Stimulated activated naive CD4-positive, alpha-beta T cell (primary cell): ENCODE measurements around the gene GZMM.
A peak's percentile ranks its signal among the peaks of the same experiment; 100 is the strongest.

Experiments
- DNase-seq, 6 experiments: peaks; one replicate each; lab custom pipeline; 2025; lab: John Stamatoyannopoulos, UW

GZMM gene

DNA sequence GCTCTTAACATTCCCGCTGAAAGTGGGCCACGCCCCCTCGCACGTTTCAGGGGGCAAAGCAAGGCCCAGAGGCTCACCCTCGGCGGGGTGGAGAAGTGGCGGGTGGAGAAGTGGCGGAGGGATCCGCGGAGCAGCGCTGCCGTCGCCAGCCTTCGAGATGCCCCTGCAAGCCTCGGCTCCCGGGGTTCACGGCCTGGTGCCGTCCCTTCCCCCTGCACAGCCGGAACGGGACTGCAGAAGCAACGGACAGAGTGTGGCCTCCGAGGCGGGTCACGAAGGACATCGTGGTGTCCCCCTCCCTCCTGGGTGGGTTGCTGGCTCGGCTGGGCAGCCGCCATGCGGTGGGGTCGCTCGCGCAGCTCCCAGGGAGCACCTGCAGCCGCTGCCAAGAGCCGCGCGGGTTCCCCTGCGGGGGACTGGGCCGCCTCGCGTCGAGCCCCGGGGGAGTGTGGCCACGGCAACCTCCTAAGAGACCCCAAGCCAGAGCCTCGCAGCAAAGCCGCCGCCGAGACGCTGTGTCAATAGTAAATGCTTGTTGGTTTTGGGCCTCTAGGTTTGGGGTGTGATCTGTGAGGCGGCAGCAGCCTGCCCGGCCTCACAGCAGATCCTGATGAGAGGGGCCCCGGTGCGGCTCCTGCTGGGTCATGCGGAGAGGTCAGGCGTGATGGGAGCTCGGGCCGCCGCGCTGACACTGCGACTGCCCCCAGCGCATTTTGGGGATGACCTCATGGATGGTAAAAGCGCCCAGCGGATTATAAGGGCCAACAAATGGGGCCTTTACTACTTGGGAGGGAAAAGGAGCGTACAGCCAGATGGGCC, 31.1 kb upstream of the GZMM start:
- DNase-seq = no peak

DNA sequence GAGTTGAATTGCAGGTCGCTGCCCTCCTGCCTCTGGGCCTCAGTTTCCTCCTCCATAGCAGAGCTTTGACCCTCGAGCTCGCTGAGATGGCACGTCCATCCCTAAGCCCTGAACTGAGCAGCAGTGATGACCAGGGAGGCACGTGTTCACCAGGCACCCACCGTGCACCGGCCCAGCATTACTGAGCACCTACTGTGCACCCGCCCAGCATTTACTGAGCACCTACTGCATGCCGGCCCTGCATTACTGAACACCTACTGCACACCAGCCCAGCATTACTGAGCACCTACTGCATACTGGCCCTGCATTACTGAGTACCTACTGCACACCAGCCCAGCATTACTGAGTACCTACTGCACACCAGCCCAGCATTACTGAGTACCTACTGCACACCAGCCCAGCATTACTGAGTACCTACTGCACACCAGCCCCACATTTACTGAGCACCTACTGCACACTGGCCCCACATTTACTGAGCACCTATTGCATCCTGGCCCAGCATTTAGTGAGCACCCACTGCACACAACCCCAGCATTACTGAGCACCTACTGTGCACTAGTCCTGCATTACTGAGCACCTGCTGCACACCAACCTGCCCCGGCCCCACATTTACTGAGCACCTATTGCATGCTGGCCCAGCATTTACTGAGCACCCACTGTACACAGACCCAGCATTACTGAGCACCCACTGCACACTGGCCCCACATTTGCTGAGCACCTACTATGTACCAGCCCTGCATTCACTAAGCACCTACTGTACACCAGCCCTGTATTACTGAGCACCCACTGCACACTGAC, 30.3 kb upstream of the GZMM start:
- DNase-seq = no peak

DNA sequence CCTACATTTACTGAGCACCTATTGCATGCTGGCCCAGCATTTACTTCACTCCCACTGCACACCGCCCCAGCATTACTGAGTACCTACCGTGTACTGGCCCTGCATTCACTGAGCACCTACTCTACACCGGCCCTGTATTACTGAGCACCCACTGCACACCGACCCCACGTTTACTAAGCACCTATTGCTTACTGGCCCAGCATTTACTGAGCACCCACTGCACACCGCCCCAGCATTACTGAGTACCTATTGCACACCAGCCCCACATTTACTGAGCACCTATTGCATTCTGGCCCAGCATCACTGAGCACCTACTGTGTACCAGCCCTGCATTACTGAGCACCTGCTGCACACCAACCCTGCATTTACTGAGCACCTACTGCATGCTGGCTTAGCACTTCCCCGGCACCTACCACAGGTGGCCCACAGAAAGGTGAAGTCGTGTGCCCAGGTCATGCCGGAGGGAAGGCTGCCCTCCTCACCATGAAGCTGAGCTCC, 29.6 kb upstream of the GZMM start:
- no peak for DNase-seq

- no peak for DNase-seq
Observed at GRCh38 chr19:517721-518597, 25.9 kb upstream of the GZMM start.

DNA sequence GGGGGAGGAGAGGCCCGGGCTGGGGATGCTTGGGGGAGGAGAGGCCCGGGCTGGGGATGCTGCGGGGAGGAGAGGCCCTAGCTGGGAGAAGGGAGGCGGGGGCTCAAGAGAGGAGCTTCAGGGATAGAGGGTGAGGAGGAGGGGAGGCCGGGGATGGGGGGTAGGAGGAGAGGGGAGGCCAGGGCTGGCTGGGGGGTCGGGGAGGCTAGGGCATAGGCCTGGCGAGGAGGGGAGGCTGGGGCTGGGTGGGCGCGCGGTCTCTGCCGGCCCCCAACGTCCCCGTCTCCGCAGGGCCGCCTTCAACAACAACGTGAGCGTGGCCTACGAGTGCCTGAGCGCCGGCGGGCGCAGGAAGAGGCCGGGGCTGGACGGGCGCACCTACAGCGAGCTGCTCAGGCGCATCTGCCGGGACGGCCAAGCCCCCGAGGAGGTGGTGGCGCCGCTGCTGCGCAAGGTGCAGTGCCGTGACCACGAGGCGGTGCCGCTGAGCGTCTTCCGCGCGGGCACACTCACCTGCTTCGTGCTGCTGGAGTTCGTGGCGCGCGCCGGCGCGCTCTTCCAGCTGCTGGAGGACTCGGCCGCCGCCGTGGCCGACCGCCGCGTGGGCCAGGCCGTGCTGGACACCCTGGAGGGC, 25.1 kb upstream of the GZMM start:
- peak; percentile 21 to 65 (median 52) for DNase-seq

GRCh38 chr19:519449-519865, 24.4 kb upstream of the GZMM start:
- DNase-seq = no peak

DNA sequence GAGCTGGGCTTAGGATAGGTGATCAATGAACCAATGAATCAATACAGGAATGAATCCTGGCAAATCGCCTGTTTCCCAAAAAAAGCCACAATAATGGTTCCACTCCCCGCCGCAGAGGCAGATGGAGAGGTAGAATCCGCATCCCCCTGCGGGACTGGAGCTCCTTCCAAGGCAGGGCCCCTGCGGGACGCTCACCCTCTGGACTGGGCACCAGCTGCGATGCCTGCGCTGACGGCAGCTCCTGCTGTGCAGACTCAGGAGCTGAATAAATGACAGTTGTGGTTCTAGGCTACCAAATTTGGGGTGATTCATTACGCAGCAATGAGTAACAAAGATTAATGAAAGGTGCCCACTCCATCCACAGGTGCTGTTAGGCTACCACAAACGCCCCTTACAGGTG, 21.1 kb upstream of the GZMM start:
- DNase-seq = no peak

GRCh38 chr19:524062-524674, 19.7 kb upstream of the GZMM start:
- peak in 1 of 6 experiments; percentile 28 for DNase-seq

DNA sequence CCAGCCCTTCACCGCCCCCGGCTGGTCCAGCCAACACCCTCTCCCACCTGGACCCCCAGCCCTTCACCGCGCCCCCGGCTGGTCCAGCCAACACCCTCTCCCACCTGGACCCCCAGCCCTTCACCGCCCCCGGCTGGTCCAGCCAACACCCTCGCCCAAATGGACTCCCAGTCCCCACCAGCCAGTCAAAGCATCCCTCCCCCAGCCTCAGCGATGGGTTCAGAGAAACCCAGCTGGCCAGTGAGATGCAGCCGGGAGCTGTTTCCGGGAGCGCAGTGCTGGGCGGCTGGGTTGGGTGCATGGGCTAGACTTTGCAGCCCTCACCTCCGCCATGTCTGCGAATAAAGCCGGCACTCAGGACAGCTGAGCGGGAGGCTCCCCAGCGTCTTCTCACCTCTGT, 18.8 kb upstream of the GZMM start:
- no peak for DNase-seq

GRCh38 chr19:525857-526419, 17.9 kb upstream of the GZMM start:
- DNase-seq = no peak

GRCh38 chr19:530134-531008, 13.5 kb upstream of the GZMM start:
- DNase-seq = no peak

DNA sequence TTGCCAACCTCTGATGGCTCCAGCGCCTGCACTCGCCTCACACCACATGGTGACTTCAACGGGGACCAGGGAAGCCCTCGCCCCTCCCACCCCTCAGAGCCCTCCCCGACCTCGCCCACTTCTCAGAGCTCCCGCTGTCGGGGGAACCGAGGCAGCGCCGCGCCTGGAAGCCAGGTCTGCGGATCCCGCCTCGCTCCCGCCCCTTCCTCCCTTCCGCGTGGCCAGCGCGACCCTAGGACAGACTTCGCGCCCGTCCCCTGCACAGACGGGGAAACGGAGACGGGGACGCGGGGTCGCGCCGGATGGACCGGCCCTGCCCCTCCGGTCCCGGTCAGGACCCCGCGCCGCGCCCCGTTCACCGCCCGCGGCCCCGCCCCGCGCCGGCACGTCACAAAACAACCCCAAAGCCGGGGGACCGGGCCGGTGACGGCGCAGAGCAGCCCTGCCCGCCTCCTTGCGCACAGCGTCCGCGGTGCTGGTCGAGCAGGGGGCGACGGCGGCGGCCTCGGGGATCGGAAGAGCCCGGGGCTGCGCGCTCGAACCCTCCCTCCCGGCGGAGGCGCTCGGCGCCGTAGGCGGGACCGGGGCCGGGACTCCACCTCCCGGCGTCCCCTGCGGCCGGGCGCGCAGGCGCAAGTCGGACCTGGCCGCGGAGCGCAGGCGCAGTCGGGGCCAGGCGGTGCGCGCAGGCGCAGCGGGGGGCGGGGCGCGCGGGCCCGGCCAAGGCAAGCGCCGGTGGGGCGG, 12.7 kb upstream of the GZMM start:
- DNase-seq = peak; percentile 81 to 94 (median 86)

DNA sequence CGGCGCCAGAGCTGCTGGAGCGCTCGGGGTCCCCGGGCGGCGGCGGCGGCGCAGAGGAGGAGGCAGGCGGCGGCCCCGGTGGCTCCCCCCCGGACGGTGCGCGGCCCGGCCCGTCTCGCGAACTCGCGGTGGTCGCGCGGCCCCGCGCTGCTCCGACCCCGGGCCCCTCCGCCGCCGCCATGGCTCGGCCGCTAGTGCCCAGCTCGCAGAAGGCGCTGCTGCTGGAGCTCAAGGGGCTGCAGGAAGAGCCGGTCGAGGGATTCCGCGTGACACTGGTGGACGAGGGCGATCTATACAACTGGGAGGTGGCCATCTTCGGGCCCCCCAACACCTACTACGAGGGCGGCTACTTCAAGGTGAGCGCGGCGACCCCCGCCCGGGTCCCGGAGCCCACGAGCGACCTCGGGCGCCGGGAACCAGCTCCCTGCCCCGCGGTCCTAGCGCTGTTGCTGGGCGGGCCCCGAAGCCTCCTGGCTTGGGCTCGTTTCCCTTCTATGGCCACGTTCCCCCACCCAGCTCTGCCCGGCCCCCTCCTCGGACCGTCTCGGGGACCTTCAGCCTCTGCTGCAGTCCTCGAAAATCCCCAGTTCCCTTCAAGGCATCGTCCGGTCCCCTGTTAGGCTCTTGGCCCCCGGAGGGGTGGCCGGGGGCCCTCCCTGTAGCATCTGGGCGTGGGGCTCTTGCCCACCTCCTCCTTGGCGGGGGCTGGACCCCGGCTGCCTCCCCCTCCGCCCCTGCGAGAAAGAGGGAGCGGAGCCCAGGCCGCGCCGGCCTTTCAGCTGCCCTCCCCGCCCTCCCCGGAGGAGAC, 11.9 kb upstream of the GZMM start, which contains the start of gene CDC34:
TSS of gene CDC34 (plus strand) at position 8 of the 808 bp plus-strand sequence. CDS start at position 180, 172 bp downstream.
- DNase-seq = no peak

DNA sequence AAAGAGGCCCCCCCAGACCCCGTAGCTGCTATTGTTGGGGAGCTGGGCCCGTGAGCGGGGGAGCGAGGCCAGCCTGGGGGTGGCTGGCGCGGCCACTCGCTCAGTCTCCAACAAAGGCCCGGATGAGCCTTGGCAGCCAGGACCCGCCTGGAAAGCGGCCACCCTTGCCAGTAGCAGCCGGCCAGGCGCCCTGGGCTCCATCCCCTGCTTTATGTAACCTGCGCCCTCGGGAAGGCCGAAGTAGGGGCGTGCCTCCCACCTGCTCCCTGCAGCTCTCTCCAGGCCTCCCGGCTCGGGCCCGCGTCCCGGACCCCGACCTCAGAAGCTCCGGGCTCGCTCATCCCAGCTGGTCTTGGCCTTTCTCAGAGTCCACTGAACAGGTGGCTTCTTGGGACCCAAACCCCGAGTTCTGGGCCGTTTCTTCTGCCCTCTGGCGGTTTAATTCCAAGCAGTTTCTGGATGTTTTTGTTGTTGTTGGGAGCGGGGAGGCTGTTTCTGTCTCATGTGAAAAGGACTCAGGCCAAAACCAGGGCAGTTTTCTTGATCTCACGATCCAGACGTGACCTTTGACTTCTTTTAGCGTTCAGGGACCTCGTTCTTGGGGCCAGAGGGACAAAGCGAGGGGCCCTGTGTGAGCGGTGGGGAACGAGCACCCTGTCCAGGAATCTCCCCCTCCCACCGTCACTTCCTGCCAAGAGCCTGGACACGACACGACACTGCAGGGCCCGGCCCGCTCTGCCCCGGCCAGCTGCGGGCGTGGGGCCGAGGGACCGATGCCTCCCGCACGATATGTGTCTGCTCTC, 11.1 kb upstream of the GZMM start:
- DNase-seq = peak in 4 of 6 experiments; percentile 25 to 56 (median 47)

DNA sequence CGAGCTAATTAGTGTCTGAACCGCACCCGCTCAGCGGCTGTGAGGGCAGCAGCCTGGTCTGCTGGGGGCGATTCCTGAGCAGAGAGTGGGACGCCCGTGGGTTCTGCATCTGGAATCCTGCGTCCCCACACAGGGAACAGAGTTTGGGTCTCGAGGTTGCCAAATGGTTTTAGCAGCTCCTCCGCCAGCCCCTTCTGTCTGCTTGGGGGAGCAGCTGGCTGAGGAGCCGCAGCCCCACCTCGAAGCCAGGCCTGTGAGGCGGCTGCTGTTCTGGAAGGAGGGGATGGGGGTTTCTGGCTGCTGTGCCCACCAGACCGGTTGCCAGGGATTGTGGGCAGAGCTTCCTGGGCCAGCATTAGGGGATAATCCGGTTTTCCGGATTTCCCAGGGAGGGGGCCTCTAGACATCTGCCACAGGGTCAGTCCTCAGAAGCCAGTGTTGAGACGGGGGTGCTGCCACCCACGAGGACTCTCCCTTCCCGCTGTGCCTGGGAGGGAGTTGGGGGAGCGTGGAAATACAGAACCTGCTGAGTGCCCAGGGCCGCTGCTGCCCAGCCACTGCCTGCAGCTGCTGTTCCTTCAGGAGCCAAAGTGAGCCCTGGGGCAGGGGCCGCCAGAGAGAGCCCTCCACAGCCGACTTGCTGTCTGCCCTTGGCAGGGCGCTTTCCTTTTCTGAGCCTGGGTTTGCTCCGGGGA, 10.3 kb upstream of the GZMM start:
- no peak for DNase-seq

DNA sequence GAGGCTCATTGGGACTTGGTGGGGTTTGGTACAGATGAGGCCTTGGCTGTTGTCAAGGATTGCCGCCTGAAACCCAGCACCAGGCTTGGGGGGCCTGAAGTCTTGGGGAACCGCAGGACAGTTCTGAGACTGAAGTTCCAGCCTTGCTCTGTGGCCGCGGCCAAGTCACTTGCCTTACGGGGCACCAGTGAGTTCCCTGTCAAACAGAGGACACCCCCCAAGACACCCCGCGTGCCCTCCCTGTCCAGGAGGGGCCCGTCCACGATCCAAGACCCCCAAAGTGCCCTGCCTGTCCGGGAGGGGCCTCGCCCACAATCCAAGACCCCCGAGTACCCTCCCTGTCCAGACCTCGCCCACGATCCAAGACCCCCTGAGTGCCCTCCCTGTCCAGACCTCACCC, 9.8 kb upstream of the GZMM start:
- no peak for DNase-seq
